Measurements from ENCODE around the gene COPZ2. TPM values are rescaled to one million over a fixed set of nuclear protein-coding genes. Genes with fewer than 3 reads are reported as not detected.
A peak's percentile ranks its signal among the peaks of the same experiment; 100 is the strongest.
"Not testable (repeated sequence)": the region's sequence is repeated elsewhere in the genome, so short reads cannot be mapped to it uniquely, and the experiment has no call there.

COPZ2 gene
- total RNA-seq, 1 donor from 2014 or later, result 64.4 TPM

- peak; percentile 22 for DNase-seq (ENCODE audit: low spot score)
Measured at GRCh38 chr17:48031966-48032365, 5.6 kb downstream of the COPZ2 start.

- DNase-seq (ENCODE audit: low spot score), result peak; percentile 49
Measured at GRCh38 chr17:48030531-48030930, 7.1 kb downstream of the COPZ2 start.

- peak; percentile 20 for DNase-seq (ENCODE audit: low spot score)
Measured at GRCh38 chr17:48028736-48029135, 8.9 kb downstream of the COPZ2 start.

GRCh38 chr17:48027322-48027981 lies 10.1 kb downstream of the COPZ2 start:
- peak; percentile 85 for DNase-seq (ENCODE audit: low spot score)

GRCh38 chr17:48026502-48027321 lies 10.9 kb downstream of the COPZ2 start:
- peak; percentile 91 for DNase-seq (ENCODE audit: low spot score)

- DNase-seq (ENCODE audit: low spot score), result peak; percentile 30
Measured at GRCh38 chr17:48025904-48026501, 11.6 kb downstream of the COPZ2 start.

GRCh38 chr17:48025040-48025903 lies 12.3 kb downstream of the COPZ2 start:
- peak; percentile 99 for DNase-seq (ENCODE audit: low spot score)

- peak; percentile 90 for DNase-seq (ENCODE audit: low spot score)
Measured at GRCh38 chr17:48024149-48025039, 13.2 kb downstream of the COPZ2 start.

GRCh38 chr17:48023400-48024148 lies 14.0 kb downstream of the COPZ2 start:
- DNase-seq (ENCODE audit: low spot score), result peak; percentile 92

GRCh38 chr17:48022901-48023300 lies 14.7 kb downstream of the COPZ2 start:
- no peak for DNase-seq (ENCODE audit: low spot score)

- DNase-seq (ENCODE audit: low spot score), result peak; percentile 4
Measured at GRCh38 chr17:48021934-48022333, 15.7 kb downstream of the COPZ2 start.

- DNase-seq (ENCODE audit: low spot score), result not testable (repeated sequence)
Measured at GRCh38 chr17:48017817-48018158, 19.8 kb downstream of the COPZ2 start.

- DNase-seq (ENCODE audit: low spot score), result no peak
Measured at GRCh38 chr17:48016112-48016511, 21.5 kb downstream of the COPZ2 start.

- no peak for DNase-seq (ENCODE audit: low spot score)
Measured at GRCh38 chr17:48014595-48015111, 22.9 kb downstream of the COPZ2 start.

- no peak for DNase-seq (ENCODE audit: low spot score)
Measured at GRCh38 chr17:48013876-48014594, 23.6 kb downstream of the COPZ2 start.

GRCh38 chr17:48012654-48013053 lies 24.9 kb downstream of the COPZ2 start:
- DNase-seq (ENCODE audit: low spot score), result no peak

GRCh38 chr17:48012151-48012520 lies 25.5 kb downstream of the COPZ2 start:
- DNase-seq (ENCODE audit: low spot score), result no peak

- no peak for DNase-seq (ENCODE audit: low spot score)
Measured at GRCh38 chr17:48011405-48012150, 26.0 kb downstream of the COPZ2 start.
